ENCODE measurements around the gene TEX53. TPM values are rescaled to one million over a fixed set of nuclear protein-coding genes. Genes with fewer than 3 reads are reported as not detected.

Gene TEX53
- total RNA-seq, 1 experiment from 2014 or later: not detected

DNA sequence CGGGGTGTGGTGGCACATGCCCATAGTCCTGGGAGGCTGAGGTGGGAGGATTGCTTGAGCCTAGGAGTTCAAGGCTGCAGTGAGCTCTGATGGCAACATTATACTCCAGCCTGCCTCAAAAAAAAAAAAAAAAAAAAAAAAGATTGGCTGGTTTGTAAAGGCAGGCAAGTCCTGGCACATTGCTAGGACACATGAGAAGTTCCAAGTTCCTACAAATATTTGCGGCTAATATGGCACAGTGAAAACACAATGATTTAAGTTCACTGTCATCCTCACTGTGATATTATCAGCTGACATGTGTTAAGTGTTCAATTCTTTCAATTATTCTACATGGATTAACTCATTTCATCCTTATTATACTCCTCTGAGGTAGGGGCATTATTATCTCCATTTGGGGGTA is 26.4 kb downstream of the TEX53 start:
- Histone ChIP-seq H3K4me1 (no peaks in the 10 kb centered on the region), H3K9me3 (no peaks in the 10 kb centered on the region), H3K27me3 (replicated peaks; ENCODE audit: control insufficient read depth, insufficient read depth, low read length) (no peaks in the 10 kb centered on the region), H3K4me3 (ENCODE audit: low read depth, low read length) (no peak overlapping the region), H3K36me3 (ENCODE audit: control insufficient read depth, insufficient read depth, low read length) (no peaks in the 10 kb centered on the region; the same call in 1 of the 2 replicates)
- Mint-ChIP-seq H3K4me3 (ENCODE audit: unreplicated experiment) (no peak overlapping the region), H3K27ac (ENCODE audit: unreplicated experiment) (no peak overlapping the region), H3K9me3 (ENCODE audit: unreplicated experiment) (no peaks in the 10 kb centered on the region), H3K27me3 (ENCODE audit: insufficient read depth, unreplicated experiment) (no peaks in the 10 kb centered on the region), H3K36me3 (ENCODE audit: insufficient read depth, unreplicated experiment) (peaks cover 17% of the 10 kb centered on the region), H3K4me1 (ENCODE audit: low read depth, unreplicated experiment) (no peaks in the 10 kb centered on the region)
- TF ChIP-seq, protein P1, sequence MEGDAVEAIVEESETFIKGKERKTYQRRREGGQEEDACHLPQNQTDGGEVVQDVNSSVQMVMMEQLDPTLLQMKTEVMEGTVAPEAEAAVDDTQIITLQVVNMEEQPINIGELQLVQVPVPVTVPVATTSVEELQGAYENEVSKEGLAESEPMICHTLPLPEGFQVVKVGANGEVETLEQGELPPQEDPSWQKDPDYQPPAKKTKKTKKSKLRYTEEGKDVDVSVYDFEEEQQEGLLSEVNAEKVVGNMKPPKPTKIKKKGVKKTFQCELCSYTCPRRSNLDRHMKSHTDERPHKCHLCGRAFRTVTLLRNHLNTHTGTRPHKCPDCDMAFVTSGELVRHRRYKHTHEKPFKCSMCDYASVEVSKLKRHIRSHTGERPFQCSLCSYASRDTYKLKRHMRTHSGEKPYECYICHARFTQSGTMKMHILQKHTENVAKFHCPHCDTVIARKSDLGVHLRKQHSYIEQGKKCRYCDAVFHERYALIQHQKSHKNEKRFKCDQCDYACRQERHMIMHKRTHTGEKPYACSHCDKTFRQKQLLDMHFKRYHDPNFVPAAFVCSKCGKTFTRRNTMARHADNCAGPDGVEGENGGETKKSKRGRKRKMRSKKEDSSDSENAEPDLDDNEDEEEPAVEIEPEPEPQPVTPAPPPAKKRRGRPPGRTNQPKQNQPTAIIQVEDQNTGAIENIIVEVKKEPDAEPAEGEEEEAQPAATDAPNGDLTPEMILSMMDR (IDR thresholded peaks at IDR 0.05; ENCODE audit: insufficient read depth in 1 of 2, low read depth in 1 of 2, low read length in 1 of 2, severe bottlenecking in 1 of 2, unreplicated experiment in 1 of 2): no peak
- intact Hi-C loops (cut with micrococcal nuclease; ENCODE audit: unreplicated experiment): no loop called here
- no TSS peak for BruUV-seq (replicated peaks)
- ChIA-PET POLR2A (no interaction called here), CTCF (interaction anchor here (0.6 kb wide), 1 partner anchor 22 kb away, joined by 3 read pairs; no protein-coding TSS in a partner anchor)
- DNase-seq: no peak

DNA sequence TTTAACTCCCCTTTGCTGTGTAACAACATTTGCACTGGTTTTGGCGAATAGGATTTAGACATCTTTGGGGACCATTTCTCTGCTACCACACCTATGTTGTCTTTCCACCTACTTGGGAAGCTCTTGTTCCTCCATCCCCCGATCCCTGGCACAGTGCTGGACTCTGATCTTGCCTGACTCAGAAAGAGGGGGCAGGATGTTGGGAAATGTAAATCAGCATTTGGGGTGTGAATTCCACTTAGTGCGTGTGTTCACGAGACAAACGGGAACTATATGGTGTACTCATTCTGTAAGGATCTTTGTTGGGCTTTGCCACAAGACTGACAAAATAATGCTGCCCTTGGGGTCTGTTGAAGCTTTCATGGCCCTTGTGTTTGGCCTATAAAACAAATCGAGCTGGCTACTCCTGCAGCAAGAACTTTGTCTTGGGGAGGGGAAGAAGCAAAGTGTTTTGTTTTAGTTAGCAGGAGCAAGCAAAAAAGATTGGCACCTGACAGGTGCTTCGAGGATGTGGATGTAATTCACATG is 28.0 kb downstream of the TEX53 start:
- Histone ChIP-seq H3K36me3 (ENCODE audit: control insufficient read depth, insufficient read depth, low read length) (no peaks in the 10 kb centered on the region; the same call in 1 of the 2 replicates), H3K9me3 (no peaks in the 10 kb centered on the region), H3K27me3 (replicated peaks; ENCODE audit: control insufficient read depth, insufficient read depth, low read length) (no peaks in the 10 kb centered on the region), H3K4me1 (no peaks in the 10 kb centered on the region), H3K4me3 (ENCODE audit: low read depth, low read length) (no peak overlapping the region)
- H3K27ac Mint-ChIP-seq (ENCODE audit: unreplicated experiment): no peak overlapping the region
- TF ChIP-seq, protein P1 (IDR thresholded peaks at IDR 0.05; ENCODE audit: insufficient read depth in 1 of 2, low read depth in 1 of 2, low read length in 1 of 2, severe bottlenecking in 1 of 2, unreplicated experiment in 1 of 2): no peak
- DNase-seq: no peak
- H3K4me1 Mint-ChIP-seq (ENCODE audit: low read depth, unreplicated experiment): no peaks in the 10 kb centered on the region
- ChIA-PET POLR2A (no interaction called here), CTCF (no interaction called here)
- H3K4me3 Mint-ChIP-seq (ENCODE audit: unreplicated experiment): no peak overlapping the region
- no TSS peak for BruUV-seq (replicated peaks)
- intact Hi-C loops (cut with micrococcal nuclease; ENCODE audit: unreplicated experiment): no loop called here
- no peaks in the 10 kb centered on the region for H3K27me3 Mint-ChIP-seq (ENCODE audit: insufficient read depth, unreplicated experiment)
- H3K36me3 Mint-ChIP-seq (ENCODE audit: insufficient read depth, unreplicated experiment): peaks cover 6% of the 10 kb centered on the region
- no peaks in the 10 kb centered on the region for H3K9me3 Mint-ChIP-seq (ENCODE audit: unreplicated experiment)

DNA sequence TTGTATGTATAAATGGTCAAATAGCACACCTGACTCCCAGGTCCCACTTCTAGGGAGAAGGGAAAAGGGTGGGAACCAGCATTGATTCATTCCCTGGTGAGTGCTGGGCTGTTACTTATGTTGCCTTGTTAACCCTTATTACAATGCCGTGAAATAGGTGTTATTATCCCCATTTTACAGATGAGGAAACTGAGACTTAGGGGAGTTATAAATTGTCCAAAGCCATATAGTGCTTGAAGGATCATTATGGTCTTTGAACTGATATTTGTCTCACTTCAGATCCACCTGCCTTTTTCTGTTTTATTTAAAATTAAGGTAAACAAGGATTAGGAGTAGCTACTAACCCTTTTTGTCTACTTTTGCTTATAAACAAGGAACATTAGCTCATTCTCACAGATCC is 30.1 kb downstream of the TEX53 start:
- BruUV-seq (replicated peaks): no TSS peak
- no peaks in the 10 kb centered on the region for H3K27me3 Mint-ChIP-seq (ENCODE audit: insufficient read depth, unreplicated experiment)

More for the DNA sequence above, 30.1 kb downstream of the TEX53 start:
- Histone ChIP-seq H3K4me1 (no peaks in the 10 kb centered on the region), H3K9me3 (no peaks in the 10 kb centered on the region), H3K27me3 (replicated peaks; ENCODE audit: control insufficient read depth, insufficient read depth, low read length) (no peaks in the 10 kb centered on the region), H3K36me3 (ENCODE audit: control insufficient read depth, insufficient read depth, low read length) (no peaks in the 10 kb centered on the region), H3K4me3 (ENCODE audit: low read depth, low read length) (no peak overlapping the region)
- Mint-ChIP-seq H3K27ac (ENCODE audit: unreplicated experiment) (no peak overlapping the region), H3K36me3 (ENCODE audit: insufficient read depth, unreplicated experiment) (peaks cover 6% of the 10 kb centered on the region), H3K9me3 (ENCODE audit: unreplicated experiment) (no peaks in the 10 kb centered on the region), H3K4me3 (ENCODE audit: unreplicated experiment) (no peak overlapping the region), H3K4me1 (ENCODE audit: low read depth, unreplicated experiment) (no peaks in the 10 kb centered on the region)
- TF ChIP-seq, protein P1 (IDR thresholded peaks at IDR 0.05; ENCODE audit: insufficient read depth in 1 of 2, low read depth in 1 of 2, low read length in 1 of 2, severe bottlenecking in 1 of 2, unreplicated experiment in 1 of 2): no peak
- ChIA-PET CTCF (no interaction called here), POLR2A (interaction anchor here (0.5 to 1.1 kb wide), 2 partner anchors 11 to 40 kb away, joined by 3 to 4 read pairs; partner anchors contain the start of gene ATP6V1G1)
- intact Hi-C loops (cut with micrococcal nuclease; ENCODE audit: unreplicated experiment): no loop called here
- no peak for DNase-seq

Measured in Caco-2 (cell line).